GM21360 (cell line): ENCODE measurements around the gene POU2AF1.

Experiments used
- ATAC-seq: cut with Tn5 transposase; IDR thresholded peaks from one replicate; pipeline ENCODE4 v1.9.1; 2021; ENCODE audit warnings: mild to moderate bottlenecking, moderate library complexity; ENCODE audit not compliant: unreplicated experiment

The POU2AF1 gene

GRCh38 chr11:111378861-111379601 is at the start of gene POU2AF1:
Gene POU2AF1 (minus strand): TSS chr11:111379275. CDS start chr11:111379177, 98 bp downstream.
- peak; percentile 72 for ATAC-seq

- ATAC-seq: no peak
These were observed 49.2 kb upstream of the POU2AF1 start for GRCh38 chr11:111428113-111428876.

- ATAC-seq: no peak
These were observed 48.4 kb upstream of the POU2AF1 start for GRCh38 chr11:111427471-111427912.

- ATAC-seq: no peak
These were observed 47.5 kb upstream of the POU2AF1 start for GRCh38 chr11:111426617-111427016.

GRCh38 chr11:111423250-111423615 is 44.2 kb upstream of the POU2AF1 start:
- no peak for ATAC-seq

GRCh38 chr11:111422494-111423249 is 43.6 kb upstream of the POU2AF1 start:
- ATAC-seq: peak; percentile 62

DNA sequence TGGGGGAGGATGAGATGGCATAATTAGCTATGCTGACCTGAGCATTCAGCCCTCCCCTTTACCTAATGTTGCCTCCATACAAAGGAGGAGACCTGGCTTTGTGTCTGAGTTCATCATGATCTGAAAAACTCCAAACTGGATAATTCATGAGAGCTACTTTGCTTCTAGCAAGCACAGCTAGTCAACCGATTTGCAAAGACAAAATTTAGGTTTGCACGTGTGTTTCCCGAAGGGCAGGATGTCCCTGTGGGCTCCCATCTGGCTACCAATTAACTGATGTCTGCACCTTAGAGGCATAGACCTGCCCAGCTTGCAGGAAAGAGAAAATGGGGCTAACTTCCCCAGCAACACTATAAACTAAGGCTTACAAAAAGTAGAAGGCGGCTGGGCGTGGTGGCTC is 42.2 kb upstream of the POU2AF1 start:
- no peak for ATAC-seq

- ATAC-seq: no peak
These were observed 40.7 kb upstream of the POU2AF1 start for GRCh38 chr11:111419641-111420327.

DNA sequence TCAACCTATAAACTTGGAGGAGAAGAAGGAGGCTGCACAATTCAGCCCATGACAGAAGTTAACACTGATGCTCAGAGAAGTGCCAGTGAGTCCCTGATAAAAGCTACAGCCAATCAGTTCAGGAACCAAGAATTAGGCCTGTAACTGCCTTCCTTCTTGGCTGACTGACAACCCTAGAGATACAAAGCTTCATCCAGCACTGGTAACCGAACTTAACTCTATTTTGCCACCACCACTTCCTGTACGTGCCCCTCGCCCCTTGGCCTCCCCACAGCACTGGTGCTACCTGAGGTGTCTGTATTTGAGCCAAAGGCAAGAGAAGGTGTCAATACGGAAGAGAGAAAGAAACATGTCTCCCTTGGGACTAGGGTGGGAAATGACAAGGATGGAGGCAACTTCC is 40.1 kb upstream of the POU2AF1 start:
- ATAC-seq: no peak

- no peak for ATAC-seq
These were observed 39.3 kb upstream of the POU2AF1 start for GRCh38 chr11:111418436-111418787.

GRCh38 chr11:111417766-111418435 is 38.8 kb upstream of the POU2AF1 start:
- peak; percentile 31 for ATAC-seq

DNA sequence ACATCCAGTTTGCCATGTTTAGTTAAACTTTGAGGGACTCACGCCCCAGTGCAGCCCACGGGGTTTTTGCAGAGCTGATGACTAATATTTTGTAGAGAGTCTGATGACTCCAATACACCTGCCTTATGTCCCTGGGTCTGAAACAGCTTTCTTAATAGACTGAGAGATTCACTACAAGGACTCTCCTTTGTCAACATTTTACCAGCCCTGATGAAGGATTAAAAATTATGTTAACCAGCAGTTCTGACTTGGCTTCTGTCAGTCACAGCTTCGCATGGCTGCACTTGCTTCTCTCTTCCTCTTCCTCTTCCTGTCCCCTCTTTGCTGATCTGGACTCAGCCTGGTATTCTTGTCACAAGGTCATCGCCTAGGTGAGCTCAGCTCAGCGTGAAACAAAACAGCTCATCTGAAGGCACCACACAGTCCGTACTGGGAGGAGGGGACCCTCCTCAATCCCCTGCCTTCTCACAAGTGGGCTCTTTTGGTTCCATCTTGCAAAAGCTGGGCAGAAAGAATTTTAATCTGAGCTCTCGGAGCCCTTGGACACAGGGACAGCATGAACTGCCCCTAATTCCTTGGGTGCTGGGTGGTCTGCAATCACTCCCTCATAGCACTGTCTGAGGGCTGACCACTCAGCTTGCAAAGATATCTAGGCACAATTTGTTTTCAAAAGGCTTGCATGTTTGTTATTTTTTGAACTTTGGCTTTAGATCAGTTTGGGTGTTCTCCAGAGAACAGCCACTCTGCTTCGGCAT is 38.1 kb upstream of the POU2AF1 start:
- ATAC-seq: peak; percentile 58

- ATAC-seq: no peak
These were observed 37.3 kb upstream of the POU2AF1 start for GRCh38 chr11:111416231-111416960.

- no peak for ATAC-seq
These were observed 35.9 kb upstream of the POU2AF1 start for GRCh38 chr11:111414936-111415335.

GRCh38 chr11:111414267-111414931 is 35.3 kb upstream of the POU2AF1 start:
- ATAC-seq: peak; percentile 29

DNA sequence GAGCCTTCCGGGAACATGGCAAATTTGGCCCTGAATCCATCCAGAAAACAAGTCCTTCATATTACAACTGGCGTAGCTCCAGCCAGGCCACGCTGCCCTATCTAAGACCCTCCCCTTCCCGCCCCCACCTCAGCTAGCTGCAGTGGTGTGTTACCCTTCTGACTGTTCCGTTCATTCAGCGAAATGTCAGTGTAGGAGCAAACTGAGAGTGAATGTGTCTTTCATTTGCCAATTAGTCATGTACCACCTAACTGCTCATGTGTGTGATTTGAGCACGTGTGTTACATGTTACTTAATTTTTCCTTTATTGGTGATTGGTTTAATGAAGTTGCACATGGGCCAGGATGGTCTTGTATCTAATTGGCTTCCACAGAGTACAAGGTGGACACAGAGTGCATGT is 34.8 kb upstream of the POU2AF1 start:
- ATAC-seq: no peak

GRCh38 chr11:111412293-111412692 is 33.2 kb upstream of the POU2AF1 start:
- no peak for ATAC-seq

DNA sequence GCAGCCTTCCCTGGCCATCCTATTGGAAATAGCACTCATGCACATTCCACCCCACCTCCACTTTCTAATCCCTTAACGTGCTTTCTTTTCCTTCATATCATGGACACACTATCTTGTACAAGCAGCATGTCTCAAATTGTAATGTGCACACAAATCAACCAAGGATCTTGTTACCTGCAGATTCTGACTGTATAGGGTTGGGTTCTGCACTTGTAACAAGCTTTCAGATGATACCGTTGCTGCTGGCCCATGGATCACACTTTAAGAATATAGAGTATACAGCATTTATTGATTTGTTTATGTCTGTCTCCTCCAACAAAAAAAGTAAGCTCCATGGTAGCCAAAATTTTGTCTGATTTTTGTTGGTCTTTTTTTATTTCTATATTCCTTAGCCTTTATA is 32.4 kb upstream of the POU2AF1 start:
- ATAC-seq: no peak

- no peak for ATAC-seq
These were observed 31.9 kb upstream of the POU2AF1 start for GRCh38 chr11:111410951-111411350.
